T-helper 2 cell (primary cell): ENCODE measurements around the gene ZDHHC14.

Experiments used
- DNase-seq, 5 experiments: peaks; one replicate each; pipeline versions ENCODE4 v3.0.0 to v3.0.0-alpha.2; 2012 to 2022

The ZDHHC14 gene

GRCh38 chr6:157724960-157725741 is 344.2 kb downstream of the ZDHHC14 start:
- DNase-seq = peak in 1 of 5 experiments; percentile 25

DNA sequence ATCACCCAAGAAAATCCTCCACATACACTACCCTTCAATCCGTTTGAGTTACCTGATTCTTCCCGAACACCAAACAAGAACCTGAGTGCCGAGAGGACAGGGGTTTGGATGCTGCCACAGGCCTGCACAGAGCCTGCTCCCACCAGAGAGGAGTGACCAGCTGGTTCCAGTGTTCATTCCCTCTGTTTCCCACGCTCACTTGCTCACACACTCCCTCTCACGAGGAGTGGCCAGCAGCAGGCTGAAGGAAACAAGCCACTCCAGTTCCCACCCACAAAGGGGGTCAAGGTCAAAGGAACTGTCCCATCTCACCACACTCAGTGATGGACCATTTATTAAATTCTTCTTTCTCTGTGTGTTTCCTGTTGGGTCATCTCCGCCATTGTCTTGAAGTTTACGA is 344.8 kb downstream of the ZDHHC14 start:
- DNase-seq = no peak

DNA sequence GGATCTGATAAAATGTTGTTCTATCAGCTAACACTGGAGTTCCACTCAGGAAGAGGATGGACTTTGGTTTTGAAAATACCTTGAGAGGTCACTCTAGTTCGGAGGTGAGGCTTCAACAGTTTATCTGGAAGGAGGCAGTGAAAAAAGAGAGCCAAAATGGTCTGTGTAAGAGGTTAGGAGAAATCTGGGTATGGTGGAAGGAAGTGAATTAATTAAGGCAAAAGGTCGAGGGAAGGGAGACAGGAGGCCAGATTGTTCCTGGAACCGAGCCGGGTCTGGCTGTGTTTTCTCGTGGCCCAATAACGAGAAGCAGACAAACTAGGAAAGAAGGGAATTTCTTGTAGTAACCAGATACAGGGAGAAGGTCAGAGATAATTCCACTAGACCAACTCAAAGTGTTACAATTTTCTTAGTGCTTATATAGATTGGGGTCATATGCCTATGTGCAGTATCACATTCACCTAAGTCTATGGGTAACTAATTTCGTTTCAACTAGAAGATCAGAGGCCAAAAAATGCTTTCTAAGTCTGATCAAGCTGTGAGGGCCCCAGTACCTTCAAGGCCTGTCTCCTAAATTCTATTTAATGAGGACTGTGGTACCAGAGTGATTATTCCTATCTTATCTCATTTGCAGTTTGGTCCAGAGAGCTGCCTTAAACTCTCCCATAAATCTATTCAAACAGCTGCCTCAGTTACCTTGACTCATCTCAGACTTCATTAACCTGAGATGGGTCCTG is 346.1 kb downstream of the ZDHHC14 start:
- no peak for DNase-seq
